GM19025 (cell line): Measurements from ENCODE around the gene MRC1.
"Not testable (repeated sequence)": the region's sequence is repeated elsewhere in the genome, so short reads cannot be mapped to it uniquely, and the experiment has no call there.

Experiments
- ATAC-seq: cut with Tn5 transposase; IDR thresholded peaks from one replicate; pipeline ENCODE4 v1.9.1; 2021; ENCODE audit warnings: mild to moderate bottlenecking, low read depth, moderate library complexity; ENCODE audit not compliant: unreplicated experiment

The MRC1 gene

DNA sequence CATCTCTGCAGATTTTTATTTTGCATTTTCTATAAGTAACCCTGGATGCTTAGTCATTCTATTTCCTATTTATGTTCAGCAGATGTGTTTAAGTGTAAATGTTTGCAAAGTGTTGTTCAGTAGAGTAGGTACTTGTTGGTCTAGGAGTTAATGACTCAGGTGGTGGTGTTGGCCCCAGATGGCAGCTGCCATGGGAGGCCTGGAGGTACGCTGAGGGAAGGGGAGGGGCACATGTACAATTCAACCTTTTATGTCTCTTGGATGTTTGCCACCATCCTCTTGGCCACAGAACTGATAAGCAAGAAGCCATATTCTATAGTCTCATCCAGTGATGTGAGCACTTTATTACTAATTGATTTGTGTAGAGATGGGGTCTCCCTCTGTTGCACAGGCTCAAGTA is 74.5 kb downstream of the MRC1 start:
- ATAC-seq: no peak

DNA sequence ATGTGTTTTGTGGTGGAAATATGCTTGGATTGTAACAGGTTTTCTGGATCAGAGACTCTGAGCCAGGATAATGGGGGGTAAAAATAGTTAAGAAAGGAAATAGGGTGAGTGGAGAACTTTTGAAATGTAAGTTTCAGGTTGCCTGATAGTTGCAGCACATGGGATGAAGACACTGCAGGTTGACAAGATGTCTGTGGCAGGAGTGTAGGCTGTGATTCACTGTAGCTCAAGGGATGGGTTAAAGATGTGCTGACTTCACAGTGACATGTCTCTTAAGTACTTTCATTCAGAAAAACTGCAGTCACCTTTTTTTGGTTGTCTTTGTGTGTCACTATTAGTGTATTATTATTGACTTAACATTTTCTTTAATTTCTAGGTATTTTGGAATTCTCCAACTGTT is 79.0 kb downstream of the MRC1 start:
- no peak for ATAC-seq

DNA sequence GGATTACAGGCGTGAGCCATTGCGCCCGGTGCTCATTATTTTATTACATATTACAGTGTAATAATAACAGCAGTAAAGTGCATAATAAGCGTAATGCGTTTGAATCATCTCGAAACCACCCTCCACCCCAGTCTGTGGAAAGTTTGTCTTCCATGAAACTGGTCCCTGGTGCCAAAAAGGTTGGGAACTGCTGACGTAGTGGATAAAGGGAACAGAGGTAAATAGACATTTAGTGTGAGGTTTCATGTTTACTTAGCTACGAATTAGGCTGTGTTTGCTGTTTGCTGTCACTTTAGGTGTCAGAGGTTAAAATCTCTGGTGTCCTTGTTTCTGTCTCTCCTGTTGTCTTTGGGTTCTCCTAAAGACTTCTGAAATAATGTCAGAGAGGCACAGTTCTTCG is 82.3 kb downstream of the MRC1 start:
- ATAC-seq: no peak

DNA sequence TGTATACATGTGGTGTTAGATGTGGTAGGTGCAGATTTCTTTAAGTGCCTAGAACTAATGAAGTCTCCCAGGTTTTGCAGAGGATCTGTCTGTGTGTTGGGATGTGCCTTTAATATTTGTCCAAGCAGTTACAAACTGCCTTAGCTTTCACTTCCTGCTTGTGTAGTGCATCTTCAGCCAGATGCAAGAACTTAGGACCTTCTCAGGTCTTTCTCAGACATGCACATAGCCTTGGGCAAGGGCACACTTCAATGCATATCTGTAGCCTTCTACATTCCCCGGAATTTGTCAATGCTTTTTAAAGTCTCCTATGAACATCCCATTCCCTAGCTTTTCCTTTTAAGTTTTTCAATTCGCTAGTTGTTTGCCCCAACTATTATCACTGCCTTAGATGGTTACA is 95.4 kb downstream of the MRC1 start:
- no peak for ATAC-seq

DNA sequence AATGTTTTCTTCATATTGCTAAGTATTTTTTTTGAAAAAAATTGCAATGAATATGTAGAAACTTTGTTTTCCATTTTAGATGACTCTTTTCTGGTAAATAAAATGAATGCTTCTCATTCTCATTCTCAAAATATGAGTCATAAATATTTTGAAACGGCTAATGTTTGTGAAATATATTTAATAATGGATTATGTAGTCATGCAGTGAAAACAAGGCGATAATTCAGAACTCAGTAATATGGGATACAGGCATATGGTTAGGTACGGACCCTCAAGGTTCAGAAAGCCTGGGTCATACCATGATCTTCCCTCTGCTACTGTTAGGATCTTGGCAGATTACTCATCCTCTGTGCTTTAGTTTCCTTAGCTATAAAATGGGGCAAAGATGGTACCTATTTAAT is 96.3 kb downstream of the MRC1 start:
- no peak for ATAC-seq

DNA sequence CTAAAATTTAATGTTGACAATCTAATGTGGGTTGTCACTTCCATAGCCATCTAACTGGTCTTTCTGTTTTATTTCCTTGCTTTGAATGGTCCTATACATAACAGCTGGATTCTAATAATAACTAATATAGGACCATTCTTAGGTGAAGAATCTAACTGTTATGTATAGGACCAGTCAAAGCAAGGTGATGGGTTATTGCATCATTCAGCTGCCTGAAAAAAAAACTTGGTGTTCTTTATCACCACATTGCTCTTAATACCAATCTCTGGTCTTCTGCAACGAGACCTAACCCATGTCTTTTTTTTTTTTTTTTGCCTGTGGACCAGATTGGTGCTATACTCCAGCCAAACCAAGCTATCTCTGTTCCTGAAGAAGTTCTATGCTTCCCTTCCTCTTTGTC is 96.9 kb downstream of the MRC1 start:
- no peak for ATAC-seq

DNA sequence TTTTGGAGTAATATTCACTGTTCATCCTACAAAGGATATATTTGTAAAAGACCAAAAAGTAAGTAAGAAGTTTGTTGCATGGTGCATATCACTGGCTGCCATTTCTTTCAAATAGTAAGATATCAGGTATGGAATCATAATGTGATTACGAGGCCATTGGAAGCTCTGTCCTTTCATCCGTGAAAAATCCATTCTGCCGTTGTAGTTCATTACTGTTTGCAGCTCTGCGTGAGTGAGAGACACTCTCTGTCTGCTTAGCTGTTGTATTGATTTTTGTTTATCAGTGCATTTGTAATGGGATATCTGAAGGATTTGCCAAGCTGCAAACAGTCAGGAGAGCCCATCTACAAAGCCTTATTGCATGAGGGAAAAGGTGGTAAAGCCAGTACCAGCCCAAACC is 98.5 kb downstream of the MRC1 start:
- ATAC-seq: no peak

DNA sequence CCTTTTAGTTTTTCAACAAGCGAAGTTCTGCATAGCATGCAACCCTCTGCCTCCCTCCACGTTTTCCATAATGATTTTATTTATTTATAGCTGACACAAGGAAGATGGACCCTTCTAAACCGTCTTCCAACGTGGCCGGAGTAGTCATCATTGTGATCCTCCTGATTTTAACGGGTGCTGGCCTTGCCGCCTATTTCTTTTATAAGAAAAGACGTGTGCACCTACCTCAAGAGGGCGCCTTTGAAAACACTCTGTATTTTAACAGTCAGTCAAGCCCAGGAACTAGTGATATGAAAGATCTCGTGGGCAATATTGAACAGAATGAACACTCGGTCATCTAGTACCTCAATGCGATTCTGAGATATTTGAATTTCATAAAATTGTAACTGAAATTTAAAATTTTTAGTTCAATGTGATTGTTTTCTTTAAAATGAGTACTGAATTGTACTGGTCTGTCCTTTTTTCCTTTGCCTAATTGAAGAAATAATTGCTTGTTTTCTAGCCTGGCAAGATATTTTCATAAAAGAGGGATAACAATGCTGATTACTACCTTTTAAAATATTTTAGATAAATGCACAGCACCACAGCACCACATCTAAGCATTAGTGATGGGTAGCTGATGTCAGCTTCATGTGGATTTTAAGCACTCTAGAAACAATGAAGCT is 101.1 kb downstream of the MRC1 start:
- no peak for ATAC-seq

DNA sequence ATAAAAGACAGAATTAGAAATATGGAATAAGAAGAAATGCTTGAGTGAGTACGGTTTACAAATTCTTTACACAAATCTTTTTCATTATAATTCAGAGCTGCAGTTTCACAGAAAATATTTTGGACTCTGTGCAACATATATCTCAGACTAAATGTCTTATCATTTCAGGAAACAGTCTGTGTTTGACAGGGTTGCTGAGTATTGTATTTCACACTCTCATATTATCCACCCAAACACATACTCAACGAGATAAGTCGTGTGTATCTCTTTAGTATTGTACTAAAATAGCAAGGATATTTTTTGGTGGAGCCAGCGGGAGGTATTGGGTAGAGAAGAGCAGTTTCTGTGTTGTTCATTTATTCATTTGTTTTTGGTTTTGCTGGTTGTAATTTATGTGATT is 103.6 kb downstream of the MRC1 start:
- no peak for ATAC-seq

DNA sequence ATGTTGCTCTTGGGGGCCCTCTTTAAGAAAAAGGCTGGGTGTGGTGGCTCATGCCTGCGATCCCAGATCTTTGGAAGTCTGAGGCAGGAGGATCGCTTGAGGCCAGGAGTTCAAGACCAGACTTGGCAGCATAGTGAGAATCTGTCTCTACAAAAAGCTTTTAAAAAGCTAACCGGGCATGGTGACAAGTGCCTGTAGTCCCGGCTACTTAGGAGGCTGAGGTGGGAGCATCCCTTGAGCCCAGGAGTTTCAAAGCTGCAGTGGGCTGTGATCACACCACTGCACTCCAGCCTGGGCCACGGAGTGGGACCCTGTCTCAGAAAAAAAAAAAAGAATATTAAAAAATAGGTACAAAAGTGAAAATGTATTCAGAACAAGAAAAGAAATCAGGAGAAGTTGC is 104.5 kb downstream of the MRC1 start:
- no peak for ATAC-seq

DNA sequence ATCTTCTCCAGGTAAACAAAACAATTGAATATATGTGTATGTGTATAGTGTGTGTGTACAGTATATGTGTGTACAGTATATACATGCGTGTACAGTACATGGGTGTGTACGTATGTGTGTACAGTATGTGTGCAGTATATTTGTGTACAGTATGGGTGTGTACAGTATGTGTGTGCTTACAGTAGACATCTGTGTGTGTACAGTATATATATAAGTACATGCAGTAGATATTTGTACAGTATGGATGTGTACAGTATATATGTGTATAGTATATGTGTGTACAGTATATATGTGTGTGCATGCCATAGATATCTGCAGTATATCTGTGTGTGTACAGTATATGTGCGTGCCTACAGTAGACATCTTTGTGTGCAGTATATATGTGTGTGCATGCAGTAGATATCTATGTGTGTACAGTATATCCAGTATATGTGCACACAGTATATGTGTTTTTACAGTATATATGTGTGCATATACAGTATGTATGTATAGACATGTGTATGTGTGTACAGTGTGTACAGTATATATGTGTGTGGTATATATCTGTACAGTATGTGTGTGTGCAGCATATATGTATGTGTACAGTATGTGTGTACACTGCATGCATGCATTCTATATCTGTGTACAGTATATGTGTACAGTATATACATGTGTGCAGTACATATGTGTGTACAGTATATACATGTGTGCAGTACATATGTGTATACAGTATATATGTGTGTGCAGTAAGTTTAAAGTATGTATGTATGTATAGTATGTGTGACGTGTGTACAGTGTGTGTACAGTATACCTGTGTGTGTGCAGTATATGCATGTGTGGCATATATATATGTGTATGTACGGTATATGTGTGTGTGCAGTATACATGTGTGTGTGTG is 105.3 kb downstream of the MRC1 start:
- no peak for ATAC-seq

DNA sequence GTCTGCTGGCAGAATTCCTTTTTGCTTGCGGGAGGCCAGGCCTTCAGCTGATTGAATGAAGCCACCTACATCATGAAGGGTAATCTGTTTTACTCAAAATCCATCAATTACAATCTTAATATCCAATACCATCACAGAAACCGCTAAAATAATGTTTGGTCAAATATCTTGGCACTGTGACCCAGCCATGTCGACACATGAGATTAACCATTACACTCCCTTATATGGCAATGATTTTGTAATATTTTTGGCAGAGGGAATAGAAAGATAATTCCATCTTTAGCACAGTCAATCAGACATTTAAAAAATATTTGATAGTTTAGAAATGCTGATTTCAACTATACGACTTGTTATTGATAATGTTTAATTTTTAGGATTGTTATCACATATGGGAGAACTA is 106.0 kb downstream of the MRC1 start:
- no peak for ATAC-seq

DNA sequence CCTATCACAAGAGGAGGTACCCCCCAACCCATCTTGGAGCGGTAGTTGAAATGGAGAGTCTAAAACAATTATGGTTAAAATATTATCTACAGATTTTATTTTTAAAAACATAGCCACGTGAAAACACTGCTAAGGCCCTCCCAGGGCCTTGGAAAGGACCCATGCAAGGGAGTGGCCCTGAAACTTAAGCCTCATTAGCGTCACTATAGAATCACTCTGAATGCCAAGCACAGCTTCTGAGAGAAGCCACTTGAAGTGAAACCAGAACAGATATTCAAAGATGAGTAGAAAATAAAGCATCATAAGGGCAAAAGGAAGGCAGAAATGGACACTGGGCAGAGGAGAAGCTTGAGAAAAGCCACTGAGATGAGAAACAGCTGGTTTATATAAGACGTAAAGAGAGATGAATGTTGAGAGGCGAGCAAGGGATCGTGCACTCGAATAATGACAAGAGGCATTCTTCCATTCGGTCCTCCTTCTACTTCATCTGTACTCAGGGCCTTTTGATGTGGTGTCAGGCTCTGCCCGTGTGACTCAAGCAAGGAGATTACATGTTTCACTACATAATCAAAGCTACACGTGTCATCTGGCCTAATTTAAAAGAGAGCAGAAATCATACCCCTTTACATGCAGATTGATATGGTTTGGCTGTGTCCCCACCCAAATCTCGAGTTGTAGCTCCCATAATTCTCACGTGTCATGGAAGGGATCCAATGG is 109.2 kb downstream of the MRC1 start:
- ATAC-seq: no peak

DNA sequence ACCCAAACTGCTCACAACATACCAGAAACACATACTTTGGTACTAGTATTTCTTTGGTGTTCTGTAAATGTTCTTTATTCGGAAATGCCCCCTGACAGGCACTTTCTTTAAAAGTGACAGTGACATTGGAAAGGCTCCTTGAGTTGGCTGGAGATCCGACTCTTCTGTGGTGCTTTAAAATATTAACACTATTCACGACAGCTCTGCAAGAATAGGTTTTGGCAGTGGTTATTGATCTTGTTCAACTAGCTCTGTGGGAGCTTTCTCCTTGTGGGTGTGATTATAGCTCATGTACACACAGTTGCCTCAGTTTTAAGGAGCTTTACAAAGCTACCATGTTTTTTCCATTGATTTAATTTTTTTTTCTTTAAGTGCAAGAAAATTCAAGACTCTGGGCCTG is 112.2 kb downstream of the MRC1 start:
- no peak for ATAC-seq

DNA sequence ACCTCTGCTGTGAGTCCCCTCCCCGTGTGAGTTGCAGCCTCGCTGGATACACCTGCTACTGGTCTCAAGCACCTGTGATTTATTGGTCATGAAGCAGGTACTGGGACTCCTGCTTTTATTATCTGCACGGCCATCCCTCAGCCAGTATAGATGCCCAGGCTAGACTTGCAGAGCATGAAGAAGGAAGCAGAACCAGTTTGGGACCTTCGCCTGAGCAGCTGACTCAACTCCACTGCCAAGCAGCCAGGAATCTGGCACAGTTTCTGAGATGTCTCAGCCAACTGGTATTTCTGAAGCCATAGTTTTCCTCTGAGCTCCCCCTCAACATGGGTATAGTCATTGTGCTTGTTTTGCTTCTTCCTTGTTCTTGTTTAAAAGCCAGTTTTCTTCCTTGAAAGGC is 114.6 kb downstream of the MRC1 start:
- no peak for ATAC-seq

DNA sequence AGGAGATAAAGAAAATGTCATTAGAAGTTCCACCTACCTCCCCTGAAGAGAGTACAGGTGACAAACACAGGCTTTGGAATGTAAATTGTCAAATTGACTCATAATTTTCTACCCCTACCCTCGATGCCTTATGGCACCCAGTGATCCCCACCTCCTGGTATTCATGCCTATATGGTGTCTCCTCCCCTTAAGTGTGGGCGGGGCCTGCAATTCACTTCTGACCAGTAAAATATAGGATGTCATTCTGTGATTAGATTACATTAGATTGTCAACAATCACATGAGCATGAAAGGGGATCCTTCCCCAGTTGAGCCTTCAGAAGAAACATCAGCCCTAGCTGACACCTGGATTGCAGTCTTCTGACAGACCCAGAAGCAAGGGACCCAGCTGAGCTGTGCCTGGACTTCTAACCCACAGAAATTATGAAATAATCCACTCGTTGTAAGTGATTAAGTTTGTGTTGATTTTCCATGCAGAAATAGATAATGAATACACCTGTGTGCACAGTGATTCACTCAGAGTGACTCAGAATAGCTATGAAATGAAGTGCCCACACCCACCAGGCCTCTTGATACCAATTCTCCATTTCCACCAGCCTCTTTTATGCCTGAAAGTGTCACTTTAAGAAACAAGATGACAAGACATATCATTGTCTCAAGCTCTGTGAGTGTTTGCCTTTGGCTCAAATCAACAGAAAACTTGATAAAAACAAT is 134.0 kb downstream of the MRC1 start:
- no peak for ATAC-seq

DNA sequence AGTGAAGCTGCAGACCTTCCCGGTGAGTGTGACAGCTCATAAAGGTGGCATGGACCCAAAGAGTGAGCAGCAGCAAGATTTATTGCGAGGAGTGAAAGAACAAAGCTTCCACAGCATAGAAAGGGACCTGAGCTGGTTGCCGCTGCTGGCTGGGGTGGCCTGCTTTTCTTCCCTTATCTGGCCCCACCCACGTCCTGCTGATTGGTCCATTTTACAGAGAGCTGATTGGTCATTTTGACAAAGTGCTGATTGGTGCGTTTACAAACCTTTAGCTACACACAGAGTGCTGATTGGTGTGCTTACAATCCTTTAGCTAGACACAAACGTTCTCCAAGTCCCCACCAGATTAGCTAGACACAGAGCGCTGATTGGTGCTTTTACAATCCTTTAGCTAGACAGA is 141.1 kb downstream of the MRC1 start:
- not testable (repeated sequence) for ATAC-seq

DNA sequence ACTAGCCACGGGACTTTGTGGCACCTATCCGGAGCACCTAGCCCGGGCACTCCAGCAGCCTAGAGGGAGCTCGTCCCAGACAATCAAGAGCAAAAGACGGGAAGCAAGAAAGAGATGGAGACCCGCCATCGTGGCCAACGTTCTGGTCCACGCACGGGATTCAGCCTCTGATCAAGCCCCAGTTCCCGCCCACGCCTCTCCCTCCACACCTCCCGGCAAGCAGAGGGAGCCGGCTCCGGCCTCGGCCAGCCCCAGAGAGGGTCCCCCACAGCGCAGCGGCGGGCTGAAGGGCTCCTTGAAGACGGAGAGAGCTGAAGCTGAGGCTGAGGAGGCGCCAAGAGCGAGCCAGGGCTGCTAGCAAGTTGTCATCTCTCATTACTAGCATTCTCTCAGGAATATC is 141.6 kb downstream of the MRC1 start:
- ATAC-seq: no peak

DNA sequence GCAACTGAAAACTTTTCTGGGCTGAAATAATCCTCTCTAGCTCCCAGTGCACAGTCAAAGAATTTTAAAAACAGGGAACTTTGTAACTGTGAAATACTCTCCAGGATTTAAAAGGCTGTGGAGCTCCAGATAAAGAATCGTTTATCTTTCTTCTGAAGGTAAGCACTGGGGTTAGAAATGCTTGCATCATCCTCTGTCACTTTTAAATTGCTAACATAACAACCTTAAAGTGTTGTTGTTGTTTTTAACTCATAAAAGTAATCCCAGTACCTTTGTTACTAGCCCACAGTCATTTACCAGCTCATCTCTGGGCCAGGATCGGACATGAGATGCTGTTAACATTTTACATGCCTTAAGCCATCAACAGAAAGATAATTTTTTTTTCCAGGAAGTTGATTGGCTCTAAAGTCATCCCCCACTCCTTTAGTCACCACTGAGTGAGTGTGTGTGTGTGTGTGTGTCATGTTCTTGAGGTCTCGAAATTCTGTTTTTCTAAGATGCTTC is 142.8 kb downstream of the MRC1 start, which contains the start of gene SLC39A12:
TSS of gene SLC39A12 (plus strand) at position 51 of the 504 bp plus-strand sequence. CDS start 1,359 bp downstream, outside the sequence.
- ATAC-seq: no peak

DNA sequence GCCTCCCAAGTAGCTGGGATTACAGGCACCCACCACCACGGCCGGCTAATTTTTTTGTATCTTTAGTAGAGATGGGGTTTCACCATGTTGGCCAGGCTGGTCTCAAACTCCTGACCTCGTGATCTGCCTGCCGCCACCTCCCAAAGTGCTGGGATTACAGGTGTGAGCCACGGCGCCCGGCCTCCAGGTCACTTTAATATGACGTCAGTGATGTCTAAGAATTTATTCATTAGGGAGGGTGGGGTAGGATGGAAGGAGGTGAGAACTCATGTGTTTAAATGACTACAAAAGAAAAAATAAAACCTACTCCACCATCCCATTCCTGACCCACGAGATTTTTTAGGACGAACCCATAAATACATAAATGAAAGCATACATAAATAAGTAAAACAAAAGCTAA is 145.2 kb downstream of the MRC1 start:
- ATAC-seq: not testable (repeated sequence)

DNA sequence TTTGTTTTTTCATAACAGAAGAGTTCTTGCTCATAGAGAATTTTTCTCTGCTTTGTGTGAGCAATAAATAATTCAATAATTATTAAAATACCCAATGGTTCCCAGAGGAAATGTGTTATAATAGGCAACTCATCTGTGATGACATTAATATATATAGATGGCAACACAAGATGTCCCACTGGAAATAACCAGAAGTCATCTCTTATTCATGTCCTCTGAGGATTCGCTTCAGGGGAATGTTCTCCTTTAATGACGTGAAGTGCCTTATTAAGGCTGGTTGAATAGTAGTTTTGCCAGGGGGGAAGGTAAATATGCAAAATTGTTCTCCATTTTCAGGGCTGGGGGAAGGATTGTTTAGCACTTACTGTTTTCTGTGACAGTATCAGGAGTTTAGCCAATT is 145.7 kb downstream of the MRC1 start:
- ATAC-seq: no peak
